Spinal cord (tissue), 10 donors: ENCODE data around the gene ZFR2. TPM values are rescaled to one million over a fixed set of nuclear protein-coding genes. Genes with fewer than 3 reads are reported as not detected.
"Not testable (repeated sequence)": the region's sequence is repeated elsewhere in the genome, so short reads cannot be mapped to it uniquely, and the experiment has no call there.

Experiments used
- DNase-seq, 6 donors: peaks; one replicate each; pipeline versions ENCODE4 v3.0.0 to v3.0.0-alpha.2; 2013 to 2015; ENCODE audit warnings: low spot score in 6 of 6, low read depth in 4 of 6
- H3K27ac ChIP-seq: one replicate; pipeline ENCODE4 v1.5.1; 2013; ENCODE audit warnings: low read depth, low read length, control low read depth
- H3K27me3 ChIP-seq: one replicate; pipeline ENCODE4 v1.6.1; 2013; ENCODE audit warnings: low read length; ENCODE audit not compliant: control insufficient read depth, insufficient read depth
- H3K36me3 ChIP-seq: one replicate; pipeline ENCODE4 v1.6.1; 2013; ENCODE audit warnings: low read length; ENCODE audit not compliant: control insufficient read depth, insufficient read depth
- H3K4me1 ChIP-seq: one replicate; pipeline ENCODE4 v1.6.1; 2013; ENCODE audit warnings: low read length; ENCODE audit not compliant: control insufficient read depth, insufficient read depth
- H3K4me3 ChIP-seq: one replicate; pipeline ENCODE4 v1.5.1; 2013; ENCODE audit warnings: low read depth, low read length, control low read depth
- H3K9me3 ChIP-seq: one replicate; pipeline ENCODE4 v1.6.1; 2013; ENCODE audit warnings: low read length; ENCODE audit not compliant: control insufficient read depth, insufficient read depth
- WGBS: methylation state at CpG from one replicate; pipeline ENCODE4 v1.1.5; 2013; ENCODE audit warnings: missing lambda C conversion rate; ENCODE audit not compliant: insufficient coverage; 5-methylcytosine and 5-hydroxymethylcytosine counted together
- polyA plus RNA-seq, 2 donors: library from polyadenylated mRNA; unstranded; fragments of 120-200 nt; gene quantifications; one replicate each; pipeline ENCODE4 v1.2.1, GENCODE V29; 2013; ENCODE audit not compliant: insufficient read length in 2 of 2
- total RNA-seq, 2 donors: library from RNA; depleted of rRNA in 1 of 2; stranded (reverse); fragments of 120-200 nt in 1 of 2; fragments of >200 nt in 1 of 2; gene quantifications; one replicate each; pipeline versions ENCODE4 v1.2.3 to v1.2.4, GENCODE V29; 2013 to 2014
- donor health status: healthy.

ZFR2 gene
- total and polyA plus RNA-seq, 4 donors: 7.7 to 37.6 (median 18.4) TPM

DNA sequence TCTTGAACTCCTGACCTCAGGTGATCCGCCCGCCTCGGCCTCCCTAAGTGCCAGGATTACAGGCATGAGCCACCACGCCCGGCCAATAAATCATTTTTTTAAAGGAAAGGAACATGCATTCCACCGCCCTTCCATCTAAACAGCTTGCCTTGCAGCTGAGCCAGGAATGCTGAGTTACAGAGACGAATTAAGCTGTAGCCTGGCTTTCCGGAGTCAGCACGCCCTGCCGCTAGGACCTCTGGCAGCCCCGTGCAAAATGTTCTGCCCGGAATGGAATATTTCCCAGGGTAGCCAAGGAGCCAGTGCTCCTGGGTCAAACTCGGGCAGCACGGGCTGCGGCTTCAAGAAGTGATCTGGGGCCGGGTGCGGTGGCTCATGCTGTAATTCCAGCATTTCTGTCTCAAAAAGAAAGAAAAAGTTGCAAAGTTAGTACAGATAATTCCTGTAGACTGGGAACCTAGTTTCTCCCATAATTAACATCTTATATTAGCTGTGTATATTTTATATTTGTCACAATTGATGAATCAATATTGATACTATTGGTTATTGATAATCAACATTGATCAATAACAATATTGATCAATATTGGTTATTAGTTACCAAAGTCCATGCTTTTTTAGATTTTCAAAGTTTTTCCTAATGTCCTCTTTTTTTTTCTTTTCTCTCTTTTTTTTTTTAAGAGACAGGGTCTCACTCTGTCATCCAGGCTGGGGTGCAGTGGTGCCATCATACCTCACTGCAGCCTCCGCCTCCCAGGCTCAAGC, 30.9 kb upstream of the ZFR2 start:
- 82% methylated on average over 16 of the region's 18 CpGs for WGBS
- peak in 1 of 6 donors; percentile 14 for DNase-seq
- H3K27me3 ChIP-seq: no peaks in the 10 kb centered on the region
- H3K4me1 ChIP-seq: no peaks in the 10 kb centered on the region
- H3K9me3 ChIP-seq: peaks cover 2% of the 10 kb centered on the region
- H3K36me3 ChIP-seq: peaks cover 69% of the 10 kb centered on the region
- no peak overlapping the region for H3K4me3 ChIP-seq
- H3K27ac ChIP-seq: no peak overlapping the region

DNA sequence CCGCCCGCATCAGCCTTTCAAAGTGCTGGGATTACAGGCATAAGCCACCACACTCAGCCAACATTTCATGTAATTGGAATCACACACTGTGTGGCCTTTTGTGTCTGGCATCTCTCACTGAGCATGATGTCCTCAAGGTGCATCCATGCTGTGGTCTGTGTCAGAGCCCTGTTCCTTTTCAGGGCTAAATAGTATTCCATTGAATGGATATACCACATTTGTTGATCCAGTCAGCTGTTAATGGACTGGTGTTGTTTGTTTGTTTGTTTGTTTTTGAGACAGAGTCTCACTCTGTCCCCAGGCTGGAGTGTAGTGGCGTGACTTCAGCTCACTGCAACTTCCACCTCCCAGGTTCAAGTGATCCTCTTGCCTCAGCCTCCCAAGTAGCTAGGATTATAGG, 29.6 kb upstream of the ZFR2 start:
- Histone ChIP-seq H3K27me3 (no peaks in the 10 kb centered on the region), H3K9me3 (peaks cover 2% of the 10 kb centered on the region), H3K4me1 (no peaks in the 10 kb centered on the region), H3K27ac (no peak overlapping the region), H3K36me3 (peaks cover 73% of the 10 kb centered on the region), H3K4me3 (no peak overlapping the region)
- 100% methylated on average over 2 of the region's 3 CpGs for WGBS
- no peak for DNase-seq

GRCh38 chr19:3897936-3898335, 29.1 kb upstream of the ZFR2 start:
- no peaks in the 10 kb centered on the region for H3K27me3 ChIP-seq
- DNase-seq: no peak
- no peak overlapping the region for H3K27ac ChIP-seq
- H3K9me3 ChIP-seq: peaks cover 2% of the 10 kb centered on the region
- peaks cover 73% of the 10 kb centered on the region for H3K36me3 ChIP-seq
- 87% methylated on average over 2 of the region's 4 CpGs for WGBS
- H3K4me3 ChIP-seq: no peak overlapping the region
- H3K4me1 ChIP-seq: no peaks in the 10 kb centered on the region

- Histone ChIP-seq H3K9me3 (peaks cover 2% of the 10 kb centered on the region), H3K27ac (no peak overlapping the region), H3K4me1 (peaks cover 9% of the 10 kb centered on the region), H3K36me3 (peaks cover 80% of the 10 kb centered on the region), H3K4me3 (no peak overlapping the region), H3K27me3 (no peaks in the 10 kb centered on the region)
- no peak for DNase-seq
- 100% methylated on average over 2 of the region's 5 CpGs for WGBS
Measured at GRCh38 chr19:3895788-3896187, 26.9 kb upstream of the ZFR2 start.

GRCh38 chr19:3894959-3895358, 26.1 kb upstream of the ZFR2 start:
- H3K27ac ChIP-seq, DNase-seq, H3K9me3 ChIP-seq, H3K27me3 ChIP-seq, H3K4me3 ChIP-seq, H3K4me1 ChIP-seq: not testable (repeated sequence)
- H3K36me3 ChIP-seq: peaks cover 77% of the 10 kb centered on the region
- WGBS: 100% methylated on average over 1 of the region's 5 CpGs

GRCh38 chr19:3893509-3894179, 24.8 kb upstream of the ZFR2 start:
- H3K27me3 ChIP-seq: no peaks in the 10 kb centered on the region
- H3K36me3 ChIP-seq: peaks cover 69% of the 10 kb centered on the region
- 77% methylated on average over 12 of the region's 12 CpGs for WGBS
- peaks cover 9% of the 10 kb centered on the region for H3K4me1 ChIP-seq
- H3K9me3 ChIP-seq: peaks cover 2% of the 10 kb centered on the region
- no peak overlapping the region for H3K27ac ChIP-seq
- no peak for DNase-seq
- no peak overlapping the region for H3K4me3 ChIP-seq

DNA sequence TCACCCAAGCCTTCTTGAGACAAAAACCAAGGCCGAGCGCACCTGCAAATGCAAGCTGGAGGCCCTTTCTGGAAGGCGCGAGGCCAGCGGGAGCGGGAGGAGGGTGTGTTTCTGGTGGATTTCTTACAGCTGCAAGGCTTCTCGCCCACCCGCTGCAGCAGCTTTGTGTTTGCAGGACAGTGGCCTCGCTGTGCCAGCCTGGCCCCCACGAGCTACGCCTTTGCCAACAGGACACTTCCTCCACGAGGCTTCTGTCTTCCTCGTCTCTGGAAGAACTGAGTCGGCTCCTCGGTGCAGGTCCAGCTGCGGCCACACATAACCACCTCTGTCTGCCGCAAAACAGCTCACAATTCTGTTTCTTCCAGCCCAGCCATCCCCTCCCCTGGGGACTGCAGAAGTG, 21.8 kb upstream of the ZFR2 start:
- WGBS: 51% methylated on average over 15 of the region's 17 CpGs
- no peak overlapping the region for H3K4me3 ChIP-seq
- H3K27me3 ChIP-seq: no peaks in the 10 kb centered on the region
- peaks cover 9% of the 10 kb centered on the region for H3K4me1 ChIP-seq
- no peak overlapping the region for H3K27ac ChIP-seq
- no peaks in the 10 kb centered on the region for H3K9me3 ChIP-seq
- peak in 4 of 6 donors; percentile 10 to 71 (median 46) for DNase-seq
- peaks cover 74% of the 10 kb centered on the region for H3K36me3 ChIP-seq

DNA sequence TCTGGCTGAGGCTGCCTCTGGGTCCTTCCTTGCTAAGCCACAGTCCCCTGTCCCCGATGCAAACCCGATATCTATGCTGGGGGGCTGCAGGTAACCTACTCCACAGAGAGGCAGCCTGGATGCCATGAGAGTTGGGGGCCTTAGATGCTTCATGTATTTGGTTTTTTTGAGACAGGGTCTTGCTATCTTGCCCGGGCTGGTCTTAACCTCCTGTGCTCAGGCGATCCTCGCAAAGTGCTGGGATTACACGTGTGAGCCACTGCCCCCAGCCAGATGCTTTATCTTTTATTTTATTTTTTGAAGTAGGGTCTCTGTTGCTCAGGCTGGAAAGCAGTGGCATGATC, 13.2 kb upstream of the ZFR2 start:
- no peak overlapping the region for H3K27ac ChIP-seq
- no peaks in the 10 kb centered on the region for H3K9me3 ChIP-seq
- peaks cover 20% of the 10 kb centered on the region for H3K4me1 ChIP-seq
- H3K36me3 ChIP-seq: peaks cover 24% of the 10 kb centered on the region
- 24% methylated on average over 5 of the region's 6 CpGs for WGBS
- peak overlapping the region; percentile 51 for H3K4me3 ChIP-seq
- peaks cover 12% of the 10 kb centered on the region for H3K27me3 ChIP-seq
- DNase-seq: no peak

DNA sequence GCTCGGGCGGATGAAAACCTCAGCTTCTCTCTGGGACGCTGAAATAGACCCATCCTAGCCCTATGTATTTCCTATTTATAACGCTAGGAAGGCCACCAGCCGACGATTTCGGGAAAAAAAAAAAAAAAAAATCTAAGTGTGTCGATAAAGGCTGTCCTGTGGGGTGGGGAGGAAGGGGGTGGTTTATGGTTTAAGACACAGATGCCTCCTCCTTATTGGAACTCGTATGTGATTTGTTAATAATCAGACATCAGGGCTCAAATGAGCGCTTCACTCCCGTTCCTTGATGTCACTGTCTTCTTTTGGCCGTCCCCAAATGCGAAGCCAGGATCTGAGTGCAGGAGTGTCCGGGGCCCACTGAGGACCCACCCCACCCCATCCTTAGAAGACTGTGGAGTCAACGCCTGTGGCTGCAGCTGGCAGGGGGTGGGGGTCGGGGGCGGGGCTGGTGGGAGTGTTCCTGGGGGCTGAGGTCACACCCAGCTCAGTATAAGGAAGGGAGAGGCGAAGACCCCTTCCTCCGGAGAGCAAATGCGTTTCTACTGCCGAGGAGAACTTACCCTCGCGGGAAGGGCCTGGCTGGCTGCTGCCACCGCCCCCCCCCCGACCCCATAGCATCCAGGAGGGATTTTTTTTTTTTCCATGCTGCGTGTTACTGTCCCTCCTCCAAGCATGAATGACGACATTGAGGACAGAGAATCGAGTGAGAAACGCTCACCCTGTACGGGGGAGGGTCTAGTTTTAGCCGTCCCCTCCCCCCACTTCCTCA, 12.6 kb upstream of the ZFR2 start:
- Histone ChIP-seq H3K4me3 (peak overlapping the region; percentile 51), H3K27me3 (peaks cover 12% of the 10 kb centered on the region), H3K36me3 (peaks cover 19% of the 10 kb centered on the region), H3K9me3 (no peaks in the 10 kb centered on the region), H3K27ac (peak overlapping the region; percentile 70), H3K4me1 (peaks cover 20% of the 10 kb centered on the region)
- WGBS: 3% methylated on average over 7 of the region's 31 CpGs
- DNase-seq: peak in 4 of 6 donors; percentile 31 to 86 (median 67)
